Middle frontal gyrus (tissue), 1 donor: ENCODE measurements around the gene MMP25.
"Not testable (repeated sequence)": the region's sequence is repeated elsewhere in the genome, so short reads cannot be mapped to it uniquely, and the experiment has no call there.

Experiments
- DNase-seq: peaks from one replicate; pipeline ENCODE4 v3.0.0-alpha.2; 2015; ENCODE audit warnings: low spot score; ENCODE audit errors: extremely low spot score

MMP25 gene

GRCh38 chr16:3054965-3055733 lies 8.8 kb downstream of the MMP25 start:
- no peak for DNase-seq

GRCh38 chr16:3055734-3056115 lies 9.4 kb downstream of the MMP25 start:
- DNase-seq, result not testable (repeated sequence)

- no peak for DNase-seq
Measured at GRCh38 chr16:3056336-3057180, 10.2 kb downstream of the MMP25 start.

GRCh38 chr16:3057181-3058138 lies 11.1 kb downstream of the MMP25 start:
- no peak for DNase-seq

GRCh38 chr16:3058139-3059030 lies 12.0 kb downstream of the MMP25 start:
- DNase-seq, result no peak

- peak; percentile 66 for DNase-seq
Measured at GRCh38 chr16:3059041-3059722, 12.8 kb downstream of the MMP25 start.

GRCh38 chr16:3059723-3060242 lies 13.4 kb downstream of the MMP25 start:
- DNase-seq, result no peak

- DNase-seq, result no peak
Measured at GRCh38 chr16:3060339-3061127, 14.2 kb downstream of the MMP25 start.

- no peak for DNase-seq
Measured at GRCh38 chr16:3062553-3062952, 16.2 kb downstream of the MMP25 start.

- DNase-seq, result no peak
Measured at GRCh38 chr16:3063625-3064386, 17.4 kb downstream of the MMP25 start.

GRCh38 chr16:3065069-3065741 lies 18.8 kb downstream of the MMP25 start, which contains the start of gene IL32:
Gene IL32 (plus strand): TSS chr16:3065640. CDS start chr16:3065812, 172 bp downstream.
- no peak for DNase-seq

GRCh38 chr16:3065742-3066439 lies 19.5 kb downstream of the MMP25 start:
- DNase-seq, result no peak

- DNase-seq, result no peak
Measured at GRCh38 chr16:3066440-3066748, 20.0 kb downstream of the MMP25 start.

- no peak for DNase-seq
Measured at GRCh38 chr16:3068487-3068886, 22.1 kb downstream of the MMP25 start.

GRCh38 chr16:3069146-3069545 lies 22.8 kb downstream of the MMP25 start:
- DNase-seq, result not testable (repeated sequence)

- DNase-seq, result no peak
Measured at GRCh38 chr16:3070608-3071111, 24.3 kb downstream of the MMP25 start.

GRCh38 chr16:3071655-3072054 lies 25.3 kb downstream of the MMP25 start:
- DNase-seq, result no peak
